Sigmoid colon (tissue), 7 donors: ENCODE measurements around the gene OR6B2. TPM values are rescaled to one million over a fixed set of nuclear protein-coding genes. Genes with fewer than 3 reads are reported as not detected.

Source experiments
- DNase-seq: peaks from one replicate; pipeline ENCODE4 v3.0.0-alpha.2; 2019
- H3K27ac ChIP-seq, 4 donors: fragments of 200-600 bp; sonication (generic); one replicate each; pipeline ENCODE4 v1.5.1; 2016 to 2019; ENCODE audit warnings: mild to moderate bottlenecking in 1 of 4
- H3K27me3 ChIP-seq, 3 donors: fragments of 200-600 bp; sonication (generic); one replicate each; pipeline ENCODE4 v1.5.1; 2019; ENCODE audit warnings: mild to moderate bottlenecking in 1 of 3
- H3K36me3 ChIP-seq, 4 donors: fragments of 200-600 bp; sonication (generic); one replicate each; pipeline ENCODE4 v1.5.1; 2016 to 2019
- H3K4me1 ChIP-seq, 4 donors: fragments of 200-600 bp; sonication (generic); one replicate each; pipeline ENCODE4 v1.5.1; 2017 to 2019
- H3K4me3 ChIP-seq, 4 donors: fragments of 200-600 bp; sonication (generic); one replicate each; pipeline ENCODE4 v1.5.1; 2017 to 2019; ENCODE audit warnings: mild to moderate bottlenecking in 2 of 4, moderate library complexity in 1 of 4
- H3K9me3 ChIP-seq, 4 donors: fragments of 200-600 bp in 3 of 4; sonication (generic) in 3 of 4; one replicate each; pipeline versions ENCODE4 v1.5.1 to v1.6.1; 2013 to 2019
- CTCF ChIP-seq, 4 experiments: fragments of 450-650 bp in 3 of 4; fragments of 200-600 bp in 1 of 4; IDR thresholded peaks; one replicate each; pipeline ENCODE4 v1.5.1; 2016 to 2019; ENCODE audit warnings: antibody characterized with exemption in 4 of 4, mild to moderate bottlenecking in 3 of 4, moderate library complexity in 2 of 4
- EP300 ChIP-seq, 4 donors: sonication (generic); formaldehyde crosslinking; IDR thresholded peaks; one replicate each; pipeline ENCODE4 v1.6.1; 2017; ENCODE audit warnings: antibody characterized with exemption in 4 of 4
- POLR2A ChIP-seq, 2 donors: fragments of 450-650 bp; IDR thresholded peaks; one replicate each; pipeline ENCODE4 v1.6.1; 2016; ENCODE audit warnings: antibody characterized with exemption in 2 of 2, mild to moderate bottlenecking in 2 of 2, moderate library complexity in 2 of 2
- POLR2AphosphoS5 ChIP-seq, 4 donors: sonication (generic); formaldehyde crosslinking; IDR thresholded peaks; one replicate each; pipeline ENCODE4 v1.6.1; 2017; ENCODE audit warnings: antibody characterized with exemption in 4 of 4
- WGBS, 2 donors: extraction: QIAGEN DNeasy Blood & Tissue Kit; methylation state at CpG; one replicate each; pipeline ENCODE4 v1.1.7; 2013; 5-methylcytosine and 5-hydroxymethylcytosine counted together
- intact Hi-C: fragments of 100-400 bp; cut with DNase I; formaldehyde crosslinking; loops from one replicate; pipeline ENCODE4 v1.15.1; 2023
- polyA plus RNA-seq, 3 donors: library from polyadenylated mRNA; stranded (reverse); fragments of 200-250 nt; gene quantifications; one replicate each; pipeline ENCODE4 v1.2.3, GENCODE V29; 2013
- total RNA-seq, 4 donors: library from RNA; depleted of rRNA; stranded (reverse); fragments of >200 nt; gene quantifications; one replicate each; pipeline ENCODE4 v1.1.0, GENCODE V29; 2016
- donor health status: healthy with polysubstance abuse.
- donor health status: Bipolar disorder and iron deficiency.
- donor health status: healthy.

Gene OR6B2
- total and polyA plus RNA-seq, 7 donors, result not detected

- Histone ChIP-seq H3K9me3 (no peaks in the 10 kb centered on the region), H3K4me1 (peaks cover 0 to 20% (median 5%) of the 10 kb centered on the region in 4 donors), H3K27ac (no peak overlapping the region), H3K36me3 (peaks cover 20 to 78% (median 62%) of the 10 kb centered on the region in 4 donors), H3K27me3 (no peaks in the 10 kb centered on the region), H3K4me3 (no peak overlapping the region)
- TF ChIP-seq EP300 (IDR thresholded peaks at IDR 0.05) (no peak), CTCF (IDR thresholded peaks at IDR 0.05) (no peak), POLR2A (IDR thresholded peaks at IDR 0.05) (no peak), POLR2AphosphoS5 (IDR thresholded peaks at IDR 0.05) (no peak)
- WGBS, 2 donors, result 96 to 97% methylated on average over 11 of the region's 11 CpGs
- intact Hi-C loops, result no loop called here
- DNase-seq, result no peak
Measured at GRCh38 chr2:240018071-240018750, 12.0 kb downstream of the OR6B2 start.

GRCh38 chr2:240014327-240014726 lies 15.9 kb downstream of the OR6B2 start:
- no peak overlapping the region for H3K4me3 ChIP-seq
- intact Hi-C loops, result no loop called here
- no peaks in the 10 kb centered on the region for H3K4me1 ChIP-seq
- H3K9me3 ChIP-seq, result no peaks in the 10 kb centered on the region
- H3K36me3 ChIP-seq, result peaks cover 15 to 100% (median 68%) of the 10 kb centered on the region in 4 donors
- no peak overlapping the region for H3K27ac ChIP-seq
- TF ChIP-seq POLR2AphosphoS5 (IDR thresholded peaks at IDR 0.05), result no peak
- no peak for TF ChIP-seq CTCF (IDR thresholded peaks at IDR 0.05)
- no peak for TF ChIP-seq POLR2A (IDR thresholded peaks at IDR 0.05)
- no peak for TF ChIP-seq EP300 (IDR thresholded peaks at IDR 0.05)
- 95 to 97% methylated on average over 9 of the region's 9 CpGs for WGBS, 2 donors
- H3K27me3 ChIP-seq, result no peaks in the 10 kb centered on the region
- DNase-seq, result no peak

GRCh38 chr2:240013343-240013742 lies 16.9 kb downstream of the OR6B2 start:
- TF ChIP-seq EP300 (IDR thresholded peaks at IDR 0.05) (no peak), CTCF (IDR thresholded peaks at IDR 0.05) (no peak), POLR2AphosphoS5 (IDR thresholded peaks at IDR 0.05) (no peak), POLR2A (IDR thresholded peaks at IDR 0.05) (no peak)
- Histone ChIP-seq H3K4me1 (no peaks in the 10 kb centered on the region), H3K4me3 (no peak overlapping the region), H3K27me3 (no peaks in the 10 kb centered on the region), H3K27ac (no peak overlapping the region), H3K9me3 (no peaks in the 10 kb centered on the region), H3K36me3 (peaks cover 13 to 99% (median 63%) of the 10 kb centered on the region in 4 donors)
- 95% methylated on average over 1 of the region's 1 CpG for WGBS, 2 donors
- DNase-seq, result no peak
- intact Hi-C loops, result no loop called here

- no peak for TF ChIP-seq POLR2AphosphoS5 (IDR thresholded peaks at IDR 0.05)
- no peak for TF ChIP-seq EP300 (IDR thresholded peaks at IDR 0.05)
- no peak for TF ChIP-seq CTCF (IDR thresholded peaks at IDR 0.05)
- no peak for TF ChIP-seq POLR2A (IDR thresholded peaks at IDR 0.05)
- DNase-seq, result no peak
- WGBS, 2 donors, result 68 to 77% methylated on average over 7 of the region's 7 CpGs
- no peaks in the 10 kb centered on the region for H3K9me3 ChIP-seq
- no peaks in the 10 kb centered on the region for H3K27me3 ChIP-seq
- intact Hi-C loops, result no loop called here
- H3K27ac ChIP-seq, result no peak overlapping the region
- no peaks in the 10 kb centered on the region for H3K4me1 ChIP-seq
- peaks cover 44 to 100% (median 65%) of the 10 kb centered on the region in 4 donors for H3K36me3 ChIP-seq
- no peak overlapping the region for H3K4me3 ChIP-seq
Measured at GRCh38 chr2:240002983-240003382, 27.2 kb downstream of the OR6B2 start.

GRCh38 chr2:240000671-240001070 lies 29.6 kb downstream of the OR6B2 start:
- Histone ChIP-seq H3K36me3 (peaks cover 43 to 85% (median 52%) of the 10 kb centered on the region in 4 donors), H3K27ac (no peak overlapping the region), H3K4me3 (no peak overlapping the region), H3K4me1 (no peaks in the 10 kb centered on the region), H3K27me3 (no peaks in the 10 kb centered on the region), H3K9me3 (no peaks in the 10 kb centered on the region)
- no peak for DNase-seq
- TF ChIP-seq POLR2AphosphoS5 (IDR thresholded peaks at IDR 0.05) (no peak), EP300 (IDR thresholded peaks at IDR 0.05) (no peak), POLR2A (IDR thresholded peaks at IDR 0.05) (no peak), CTCF (IDR thresholded peaks at IDR 0.05) (no peak)
- intact Hi-C loops, result no loop called here
- 20 to 73% methylated on average over 11 of the region's 11 CpGs for WGBS, 2 donors
